T-helper 2 cell treated with Interferon-gamma antibody and Interleukin-4, amounts not matched to agents 100 ng/mL and 5 ng/mL, for 36 hours (primary cell): ENCODE results near the gene PYY. TPM values are rescaled to one million over a fixed set of nuclear protein-coding genes. Genes with fewer than 3 reads are reported as not detected.

Experiments used
- intact Hi-C: fragments of 100-400 bp; cut with micrococcal nuclease; formaldehyde crosslinking; loops from one replicate; pipeline ENCODE4 v1.15.1; 2023
- total RNA-seq: library from RNA; stranded (reverse); gene quantifications from 2 replicates; pipeline ENCODE4 v1.2.3, GENCODE V29; 2022

Gene PYY
- total RNA-seq, 1 donor from 2014 or later = not detected

- intact Hi-C loops = no loop called here
Observed at GRCh38 chr17:43917016-43917347, 36.8 kb downstream of the PYY start.

GRCh38 chr17:43916385-43916784 lies 37.4 kb downstream of the PYY start:
- intact Hi-C loops = no loop called here

- intact Hi-C loops = no loop called here
Observed at GRCh38 chr17:43915559-43915958, 38.2 kb downstream of the PYY start.

GRCh38 chr17:43914451-43914850 lies 39.3 kb downstream of the PYY start:
- intact Hi-C loops = no loop called here

- intact Hi-C loops = no loop called here
Observed at GRCh38 chr17:43913584-43913983, 40.2 kb downstream of the PYY start.

- intact Hi-C loops = no loop called here
Observed at GRCh38 chr17:43912635-43913304, 41.0 kb downstream of the PYY start.

- intact Hi-C loops = no loop called here
Observed at GRCh38 chr17:43911904-43912303, 41.8 kb downstream of the PYY start.

GRCh38 chr17:43909537-43910231 lies 44.1 kb downstream of the PYY start:
- intact Hi-C loops = no loop called here

GRCh38 chr17:43907998-43908721 lies 45.6 kb downstream of the PYY start:
- intact Hi-C loops = no loop called here

GRCh38 chr17:43907425-43907981 lies 46.2 kb downstream of the PYY start, which contains the start of gene MPP2:
TSS of gene MPP2 (minus strand) at chr17:43907536. CDS start at chr17:43904460, 3,076 bp downstream.
- intact Hi-C loops = no loop called here

GRCh38 chr17:43906951-43907424 lies 46.8 kb downstream of the PYY start:
- intact Hi-C loops = no loop called here

- intact Hi-C loops = no loop called here
Observed at GRCh38 chr17:43905985-43906852, 47.5 kb downstream of the PYY start.

GRCh38 chr17:43905400-43905984 lies 48.2 kb downstream of the PYY start:
- intact Hi-C loops = no loop called here

Other genes starting within 250 kb of the PYY start
- not detected in 2 replicates for gene SOST, start 195.1 kb downstream of the PYY start, total RNA-seq
- gene DUSP3, start 175.0 kb downstream of the PYY start, total RNA-seq = 3.8 and 5.7 TPM in 2 replicates
- not detected in 2 replicates for gene CFAP97D1, start 173.5 kb downstream of the PYY start, total RNA-seq
- not detected in 2 replicates for gene MPP3, start 120.8 kb downstream of the PYY start, total RNA-seq
- not detected in 2 replicates for gene CD300LG, start 106.8 kb downstream of the PYY start, total RNA-seq
- 0.64 and 0.86 TPM in 2 replicates for gene MPP2, start 46.4 kb downstream of the PYY start, total RNA-seq
- gene PPY, start 11.5 kb downstream of the PYY start, total RNA-seq = not detected in 2 replicates
- 0.20 and 0.41 TPM in 2 replicates for gene NAGS, start 50.7 kb upstream of the PYY start, total RNA-seq
- 29.7 and 30.5 TPM in 2 replicates for gene TMEM101, start 61.0 kb upstream of the PYY start, total RNA-seq
- gene LSM12, start 112.7 kb upstream of the PYY start, total RNA-seq = 66.8 and 69.2 TPM in 2 replicates
- gene G6PC3, start 116.8 kb upstream of the PYY start, total RNA-seq = 22.7 and 25.5 TPM in 2 replicates
- 10.3 and 14.7 TPM in 2 replicates for gene HDAC5, start 169.7 kb upstream of the PYY start, total RNA-seq
- 14.3 and 15.2 TPM in 2 replicates for gene HROB, start 188.0 kb upstream of the PYY start, total RNA-seq
- gene ASB16, start 216.8 kb upstream of the PYY start, total RNA-seq = 0.75 TPM in 1 of 2 replicates, not detected in the other
- gene TMUB2, start 233.0 kb upstream of the PYY start, total RNA-seq = 29.7 and 31.1 TPM in 2 replicates
- 116 TPM in 2 replicates for gene ATXN7L3, start 245.9 kb upstream of the PYY start, total RNA-seq